NCI-H1048 (cell line): ENCODE measurements around the gene NOC2L.

ENCODE experiments used
- DNase-seq: peaks from one replicate; lab custom pipeline; 2025; lab: John Stamatoyannopoulos, UW

The NOC2L gene

DNA sequence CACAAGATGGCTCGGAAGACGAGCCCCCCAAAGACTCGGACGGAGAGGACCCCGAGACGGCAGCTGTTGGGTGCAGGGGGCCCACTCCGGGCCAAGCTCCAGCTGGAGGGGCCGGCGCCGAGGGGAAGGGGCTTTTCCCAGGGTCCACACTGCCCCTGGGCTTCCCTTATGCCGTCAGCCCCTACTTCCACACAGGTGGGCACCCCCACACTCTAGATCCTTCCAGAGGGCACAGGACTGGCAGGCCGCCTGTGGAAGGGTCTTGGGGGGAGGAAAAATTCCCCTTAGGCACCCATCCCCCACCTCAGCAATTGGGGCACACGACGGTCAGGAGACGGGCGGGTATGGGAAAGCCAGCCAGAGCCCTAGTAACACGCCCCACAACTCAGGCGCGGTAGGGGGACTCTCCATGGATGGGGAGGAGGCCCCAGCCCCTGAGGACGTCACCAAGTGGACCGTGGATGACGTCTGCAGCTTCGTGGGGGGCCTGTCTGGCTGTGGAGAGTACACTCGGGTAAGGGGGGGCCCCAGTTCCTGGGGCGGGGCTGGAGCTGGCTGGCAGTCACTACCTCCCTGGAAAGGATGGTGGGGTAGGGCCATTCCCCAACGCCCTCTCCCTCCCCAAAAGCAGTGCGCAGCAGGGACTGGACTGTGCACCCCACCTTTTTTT is 16.1 kb downstream of the NOC2L start:
- DNase-seq: no peak

DNA sequence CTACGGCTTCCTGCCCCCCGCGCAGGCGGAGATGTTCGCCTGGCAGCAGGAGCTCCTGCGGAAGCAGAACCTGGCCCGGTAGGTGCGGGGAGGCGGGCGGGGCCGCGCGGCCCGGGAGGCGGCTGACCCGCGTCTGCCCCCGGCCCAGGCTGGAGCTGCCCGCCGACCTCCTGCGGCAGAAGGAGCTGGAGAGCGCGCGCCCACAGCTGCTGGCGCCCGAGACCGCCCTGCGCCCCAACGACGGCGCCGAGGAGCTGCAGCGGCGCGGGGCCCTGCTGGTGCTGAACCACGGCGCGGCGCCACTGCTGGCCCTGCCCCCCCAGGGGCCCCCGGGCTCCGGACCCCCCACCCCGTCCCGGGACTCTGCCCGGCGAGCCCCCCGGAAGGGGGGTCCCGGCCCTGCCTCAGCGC is 16.6 kb downstream of the NOC2L start:
- DNase-seq: no peak

DNA sequence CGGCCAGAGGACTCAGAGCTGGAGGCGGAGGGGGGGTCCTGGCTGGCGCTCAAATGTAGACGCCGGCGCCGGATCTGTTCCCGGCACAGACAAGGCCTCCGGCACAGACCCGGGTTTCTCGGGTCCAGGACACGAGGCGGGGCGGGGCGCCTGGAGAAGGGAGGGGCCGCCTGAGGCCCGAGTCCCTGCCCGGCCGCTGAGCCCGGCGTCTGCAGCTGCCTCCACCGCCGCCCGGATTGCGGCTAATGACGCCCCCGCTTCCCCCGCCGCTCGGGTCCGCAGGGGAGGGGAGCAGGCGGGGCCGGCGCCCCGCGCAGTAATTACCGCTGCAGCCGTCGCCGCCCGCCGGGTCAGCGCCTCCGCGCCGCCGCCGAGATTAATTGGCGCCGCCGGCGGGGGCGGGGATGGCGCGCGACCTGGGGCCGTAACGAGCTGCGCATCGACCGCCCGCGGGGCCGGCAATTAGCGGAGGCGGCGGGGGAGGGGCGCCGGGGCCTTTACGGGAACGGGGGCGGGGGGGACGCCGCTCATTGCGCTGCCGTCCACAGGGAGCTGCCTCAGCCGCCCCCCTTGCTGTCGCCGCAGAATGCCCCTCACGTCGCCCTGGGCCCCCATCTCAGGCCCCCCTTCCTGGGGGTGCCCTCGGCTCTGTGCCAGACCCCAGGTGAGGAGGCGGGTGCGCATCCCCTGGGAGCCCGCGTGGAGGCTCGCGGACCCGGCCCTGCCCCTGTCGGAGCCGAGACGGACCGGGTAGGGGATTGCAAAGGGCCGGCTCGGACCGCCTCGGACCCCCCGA is 17.3 kb downstream of the NOC2L start:
- DNase-seq: no peak

DNA sequence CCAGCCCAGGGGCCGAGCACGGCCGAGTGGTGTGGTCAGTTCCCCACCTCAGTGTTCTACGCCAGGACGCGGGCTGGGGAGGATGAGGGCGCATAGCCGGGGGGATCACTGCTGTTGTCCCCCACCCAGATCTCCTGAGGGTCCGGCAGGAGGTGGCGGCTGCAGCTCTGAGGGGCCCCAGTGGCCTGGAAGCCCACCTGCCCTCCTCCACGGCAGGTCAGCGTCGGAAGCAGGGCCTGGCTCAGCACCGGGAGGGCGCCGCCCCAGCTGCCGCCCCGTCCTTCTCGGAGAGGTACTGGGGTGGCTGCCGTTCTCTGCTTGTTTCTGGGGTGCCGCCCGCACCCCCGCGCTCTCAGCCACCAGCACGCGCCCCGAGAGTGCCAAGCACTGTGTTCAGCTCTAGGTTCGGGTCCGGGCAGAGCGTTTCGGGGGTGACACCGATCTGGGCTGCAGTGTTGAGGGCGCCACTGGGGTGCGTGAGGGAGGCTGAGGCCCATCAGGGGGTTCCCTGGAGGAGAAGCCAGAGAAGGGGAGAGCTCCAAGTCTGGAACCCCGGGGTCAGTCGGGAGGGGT is 18.0 kb downstream of the NOC2L start:
- DNase-seq: no peak

GRCh38 chr1:940107-941014 is 18.7 kb downstream of the NOC2L start:
- DNase-seq: peak; percentile 48

GRCh38 chr1:939511-940106 is 19.4 kb downstream of the NOC2L start:
- no peak for DNase-seq

DNA sequence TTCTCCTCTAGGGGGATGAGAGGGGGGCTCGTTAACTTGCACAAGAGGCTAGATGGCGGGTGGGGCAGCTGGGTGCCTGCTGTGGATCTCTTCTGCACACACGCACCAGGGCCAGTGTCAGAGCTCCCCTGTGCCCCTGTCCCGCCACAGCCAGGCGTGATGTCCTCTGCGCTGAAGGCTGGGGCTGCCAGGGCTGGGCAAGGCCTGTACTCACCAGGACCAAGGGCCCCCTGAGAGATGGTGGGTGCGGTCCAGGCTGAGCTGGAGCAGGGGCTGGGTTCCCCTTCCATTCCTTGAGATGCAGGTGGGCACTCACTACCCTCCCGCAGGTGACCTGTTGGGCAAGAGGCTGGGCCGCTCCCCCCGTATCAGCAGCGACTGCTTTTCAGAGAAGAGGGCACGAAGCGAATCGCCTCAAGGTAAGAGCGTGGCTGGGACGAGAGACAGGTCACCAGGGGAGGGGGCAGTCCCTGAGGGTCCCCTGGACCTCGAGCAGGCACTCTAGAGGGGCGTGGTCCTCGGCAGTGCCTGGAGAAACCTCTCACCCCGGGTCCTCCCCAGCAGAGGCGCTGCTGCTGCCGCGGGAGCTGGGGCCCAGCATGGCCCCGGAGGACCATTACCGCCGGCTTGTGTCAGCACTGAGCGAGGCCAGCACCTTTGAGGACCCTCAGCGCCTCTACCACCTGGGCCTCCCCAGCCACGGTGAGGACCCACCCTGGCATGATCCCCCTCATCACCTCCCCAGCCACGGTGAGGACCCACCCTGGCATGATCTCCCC is 20.2 kb downstream of the NOC2L start:
- DNase-seq: no peak

- no peak for DNase-seq
These were observed 20.9 kb downstream of the NOC2L start for GRCh38 chr1:938088-938683.

- DNase-seq: no peak
These were observed 21.5 kb downstream of the NOC2L start for GRCh38 chr1:937521-937920.

- DNase-seq: no peak
These were observed 22.4 kb downstream of the NOC2L start for GRCh38 chr1:936348-937264.

GRCh38 chr1:935751-936231 is 23.3 kb downstream of the NOC2L start:
- no peak for DNase-seq

DNA sequence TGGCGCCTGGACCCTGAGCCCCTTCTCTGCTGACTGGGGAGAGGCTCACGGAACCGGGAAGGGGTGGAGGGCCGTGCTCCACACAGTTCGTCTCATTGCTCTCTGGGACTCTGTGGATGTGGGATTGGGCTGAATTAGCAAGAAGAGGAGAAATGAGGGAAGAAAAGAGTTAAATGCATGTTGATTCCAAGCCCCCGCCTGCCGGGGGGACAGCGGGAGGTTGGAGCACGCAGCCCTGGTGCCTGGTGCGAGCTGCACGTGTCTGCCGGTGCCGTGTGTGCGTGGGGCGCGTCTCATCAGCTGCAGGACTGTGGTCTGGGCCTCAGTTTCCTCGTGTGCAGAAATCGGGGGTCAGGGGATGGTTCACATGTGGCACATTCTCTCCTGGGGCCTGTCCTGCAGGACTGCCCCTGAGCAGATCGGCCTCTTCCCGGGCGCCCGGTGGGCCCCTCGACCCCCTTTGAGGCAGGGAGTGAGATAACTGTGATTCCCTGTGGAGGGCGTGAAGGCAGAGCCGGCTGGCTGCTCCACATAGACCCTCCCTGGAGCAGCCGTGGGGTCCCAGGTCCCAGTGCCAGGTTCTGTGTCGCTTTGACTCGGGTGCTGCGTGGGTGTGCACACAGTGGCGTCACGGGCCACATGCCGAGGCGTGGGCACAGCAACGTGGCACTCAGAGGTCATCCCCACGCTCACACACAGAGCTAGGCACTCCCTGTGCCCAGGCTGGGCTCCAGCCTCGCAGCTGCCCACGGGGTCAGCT is 23.9 kb downstream of the NOC2L start:
- no peak for DNase-seq

DNA sequence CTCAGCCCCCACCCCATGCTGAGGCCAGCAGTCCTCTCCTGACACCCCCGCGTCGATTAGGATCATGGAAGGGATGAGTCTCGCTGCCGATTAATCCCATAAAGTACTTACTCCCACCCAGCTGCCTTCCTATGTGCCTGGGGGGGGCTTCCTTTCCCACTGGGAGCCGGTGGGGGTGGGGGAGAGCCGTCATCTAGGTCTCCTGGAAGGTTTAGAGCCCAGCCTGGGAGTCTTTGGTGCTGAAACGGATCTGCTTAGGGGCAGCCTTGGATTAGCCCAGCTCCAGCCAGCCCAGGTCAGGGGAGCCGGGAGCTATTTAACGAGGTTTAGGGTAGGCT is 25.5 kb downstream of the NOC2L start:
- DNase-seq: no peak

- no peak for DNase-seq
These were observed 26.1 kb downstream of the NOC2L start for GRCh38 chr1:932776-933602.

DNA sequence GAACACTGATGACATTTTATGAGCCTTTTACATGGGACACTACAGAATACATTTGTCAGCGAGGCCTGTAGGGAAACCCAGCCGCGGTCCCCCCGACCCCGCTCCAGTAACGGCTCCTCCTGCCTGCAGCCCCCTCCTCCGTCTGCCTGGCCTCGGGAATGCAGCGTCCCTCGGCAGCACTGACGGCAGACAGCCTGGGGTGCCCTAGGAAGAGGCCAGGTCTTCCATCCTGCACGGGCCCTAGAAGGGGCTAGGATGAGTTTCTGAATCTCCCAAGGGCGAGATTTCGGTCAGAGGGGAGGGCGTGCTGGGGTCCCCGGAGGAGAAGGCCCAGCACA is 26.9 kb downstream of the NOC2L start:
- no peak for DNase-seq

GRCh38 chr1:931380-932172 is 27.5 kb downstream of the NOC2L start:
- DNase-seq: no peak

GRCh38 chr1:930633-931138 is 28.4 kb downstream of the NOC2L start:
- DNase-seq: no peak
